Dedifferentiated amniotic fluid mesenchymal stem cell (primary cell): Measurements from ENCODE around the gene PPP2R3B.

Source experiments
- DNase-seq: peaks from one replicate; pipeline ENCODE4 v3.0.0-alpha.2; 2016; ENCODE audit errors: extremely low spot score

The PPP2R3B gene

GRCh38 chrX:370963-371745, 15.6 kb downstream of the PPP2R3B start:
- no peak for DNase-seq

- DNase-seq: no peak
Measured at GRCh38 chrX:370244-370962, 16.3 kb downstream of the PPP2R3B start.

- DNase-seq: no peak
Measured at GRCh38 chrX:369563-370101, 17.1 kb downstream of the PPP2R3B start.

- no peak for DNase-seq
Measured at GRCh38 chrX:368811-369562, 17.7 kb downstream of the PPP2R3B start.

GRCh38 chrX:367866-368265, 18.8 kb downstream of the PPP2R3B start:
- no peak for DNase-seq

GRCh38 chrX:367349-367748, 19.4 kb downstream of the PPP2R3B start:
- DNase-seq: no peak

GRCh38 chrX:363621-364375, 22.9 kb downstream of the PPP2R3B start:
- no peak for DNase-seq

- DNase-seq: no peak
Measured at GRCh38 chrX:362937-363620, 23.6 kb downstream of the PPP2R3B start.

- no peak for DNase-seq
Measured at GRCh38 chrX:362351-362750, 24.4 kb downstream of the PPP2R3B start.

- no peak for DNase-seq
Measured at GRCh38 chrX:361231-362145, 25.2 kb downstream of the PPP2R3B start.

- DNase-seq: no peak
Measured at GRCh38 chrX:360496-361150, 26.1 kb downstream of the PPP2R3B start.

GRCh38 chrX:358651-359143, 28.0 kb downstream of the PPP2R3B start:
- DNase-seq: no peak

- no peak for DNase-seq
Measured at GRCh38 chrX:357693-358471, 28.8 kb downstream of the PPP2R3B start.

GRCh38 chrX:357035-357692, 29.5 kb downstream of the PPP2R3B start:
- no peak for DNase-seq

- DNase-seq: no peak
Measured at GRCh38 chrX:356385-357034, 30.2 kb downstream of the PPP2R3B start.

- no peak for DNase-seq
Measured at GRCh38 chrX:355329-356050, 31.2 kb downstream of the PPP2R3B start.
